ENCODE results near the gene CMYA5. TPM values are rescaled to one million over a fixed set of nuclear protein-coding genes. Genes with fewer than 3 reads are reported as not detected.

CMYA5 gene
- total RNA-seq, 2 donors from 2014 or later = 1.6 to 3.3 TPM

GRCh38 chr5:79742549-79743136, 53.0 kb downstream of the CMYA5 start:
- H3K4me3 ChIP-seq = no peak overlapping the region
- no peaks in the 10 kb centered on the region for H3K9me3 ChIP-seq
- TF ChIP-seq CTCF (IDR thresholded peaks at IDR 0.05) = no peak
- no peak for TF ChIP-seq POLR2A (IDR thresholded peaks at IDR 0.05)
- ATAC-seq = no peak
- H3K4me1 ChIP-seq = no peaks in the 10 kb centered on the region
- DNase-seq = no peak
- H3K27me3 ChIP-seq = no peaks in the 10 kb centered on the region
- H3K36me3 ChIP-seq (replicated peaks in 1 of 2; ENCODE audit: insufficient read depth in 1 of 2, low read depth in 2 of 2) = no peaks in the 10 kb centered on the region
- H3K27ac ChIP-seq = no peak overlapping the region
- 58 to 67% methylated on average over 3 of the region's 3 CpGs for WGBS, 2 donors
- intact Hi-C loops (cut with DNase I) = no loop called here

- TF ChIP-seq CTCF (IDR thresholded peaks at IDR 0.05) (no peak), POLR2A (IDR thresholded peaks at IDR 0.05) (no peak)
- WGBS, 2 donors = 81 to 82% methylated on average over 6 to 7 of the region's 7 CpGs
- H3K36me3 ChIP-seq (replicated peaks in 1 of 2; ENCODE audit: insufficient read depth in 1 of 2, low read depth in 2 of 2) = no peaks in the 10 kb centered on the region
- no peak overlapping the region for H3K27ac ChIP-seq
- intact Hi-C loops (cut with DNase I) = no loop called here
- H3K27me3 ChIP-seq = no peaks in the 10 kb centered on the region
- H3K4me1 ChIP-seq = no peaks in the 10 kb centered on the region
- no peaks in the 10 kb centered on the region for H3K9me3 ChIP-seq
- DNase-seq (no peak), ATAC-seq (no peak)
- no peak overlapping the region for H3K4me3 ChIP-seq
These were observed 54.4 kb downstream of the CMYA5 start for GRCh38 chr5:79743846-79744605.

GRCh38 chr5:79745255-79745654, 55.6 kb downstream of the CMYA5 start:
- no peak overlapping the region for H3K4me3 ChIP-seq
- intact Hi-C loops (cut with DNase I) = no loop called here
- DNase-seq (no peak), ATAC-seq (no peak)
- no peak overlapping the region for H3K27ac ChIP-seq
- H3K27me3 ChIP-seq = no peaks in the 10 kb centered on the region
- WGBS, 2 donors = 79 to 86% methylated on average over 3 of the region's 3 CpGs
- H3K9me3 ChIP-seq = no peaks in the 10 kb centered on the region
- no peaks in the 10 kb centered on the region for H3K4me1 ChIP-seq
- no peaks in the 10 kb centered on the region for H3K36me3 ChIP-seq (replicated peaks in 1 of 2; ENCODE audit: insufficient read depth in 1 of 2, low read depth in 2 of 2)
- TF ChIP-seq POLR2A (IDR thresholded peaks at IDR 0.05) (no peak), CTCF (IDR thresholded peaks at IDR 0.05) (no peak)

- no peak for DNase-seq
- Histone ChIP-seq H3K27me3 (no peaks in the 10 kb centered on the region), H3K9me3 (no peaks in the 10 kb centered on the region), H3K36me3 (replicated peaks in 1 of 2; ENCODE audit: insufficient read depth in 1 of 2, low read depth in 2 of 2) (no peaks in the 10 kb centered on the region), H3K27ac (no peak overlapping the region), H3K4me1 (no peaks in the 10 kb centered on the region), H3K4me3 (no peak overlapping the region)
- TF ChIP-seq POLR2A (IDR thresholded peaks at IDR 0.05) (no peak), CTCF (IDR thresholded peaks at IDR 0.05) (no peak)
- intact Hi-C loops (cut with DNase I) = no loop called here
- no peak for ATAC-seq
- 47 to 49% methylated on average over 4 of the region's 4 CpGs for WGBS, 2 donors
These were observed 57.3 kb downstream of the CMYA5 start for GRCh38 chr5:79746642-79747569.
